NT2/D1 (cell line): ENCODE data around the gene RNF13.

Experiments
- DNase-seq: peaks from one replicate; pipeline ENCODE4 v3.0.0-alpha.2; 2011; ENCODE audit warnings: low read depth, low spot score
- H3K27me3 ChIP-seq: 2 replicates; pipeline ENCODE4 v1.6.0; 2011; ENCODE audit warnings: mild to moderate bottlenecking; ENCODE audit not compliant: insufficient read length, insufficient read depth
- H3K36me3 ChIP-seq: 2 replicates; pipeline ENCODE4 v1.6.1; 2011; ENCODE audit warnings: mild to moderate bottlenecking, low read length, mixed read lengths; ENCODE audit not compliant: insufficient read depth, insufficient read length
- H3K4me1 ChIP-seq: 2 replicates; pipeline ENCODE4 v1.5.1; 2011; ENCODE audit not compliant: insufficient read depth, insufficient read length
- H3K4me3 ChIP-seq: 2 replicates; pipeline ENCODE4 v1.5.1; 2011; ENCODE audit warnings: low read depth; ENCODE audit not compliant: insufficient read length
- H3K9ac ChIP-seq: 2 replicates; pipeline ENCODE4 v1.6.0; 2011; ENCODE audit warnings: low read depth; ENCODE audit not compliant: insufficient read length
- H3K9me3 ChIP-seq: 2 replicates; pipeline ENCODE4 v1.5.1; 2011; ENCODE audit warnings: mild to moderate bottlenecking, low read length; ENCODE audit not compliant: insufficient read depth
- SUZ12 ChIP-seq: IDR thresholded peaks from 2 replicates; pipeline ENCODE4 v1.6.1; 2011; ENCODE audit not compliant: insufficient read length, insufficient read depth; ENCODE audit errors: extremely low read depth
- YY1 ChIP-seq: IDR thresholded peaks from 2 replicates; pipeline ENCODE4 v1.6.1; 2011; ENCODE audit not compliant: insufficient read length, insufficient read depth
- ZNF274 ChIP-seq: IDR thresholded peaks from 2 replicates; pipeline ENCODE4 v1.6.1; 2011; ENCODE audit warnings: mild to moderate bottlenecking, low read depth, low read length

Gene RNF13

DNA sequence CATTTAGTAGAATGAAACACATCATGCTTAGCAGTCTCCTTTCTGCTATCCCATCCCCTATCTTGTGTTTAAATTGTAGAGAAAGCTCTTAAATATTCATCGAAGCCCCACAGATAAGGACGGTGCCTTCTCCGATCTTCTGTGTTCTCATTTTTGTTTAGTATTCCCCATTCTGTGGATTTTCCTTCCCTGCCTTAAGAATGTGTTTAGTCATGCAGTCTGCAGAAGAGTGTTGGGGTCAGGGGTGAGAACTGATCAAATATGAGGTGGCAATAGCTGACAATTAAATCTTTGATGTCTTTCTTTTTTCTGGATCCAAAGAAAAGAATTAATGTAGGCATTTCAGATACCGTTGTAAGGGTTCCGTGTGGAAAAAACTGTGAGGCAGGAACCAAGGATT lies 11.4 kb upstream of the RNF13 start:
- H3K4me1 ChIP-seq, result no peaks in the 10 kb centered on the region
- H3K9ac ChIP-seq, result no peak overlapping the region
- H3K36me3 ChIP-seq, result no peaks in the 10 kb centered on the region
- no peaks in the 10 kb centered on the region for H3K27me3 ChIP-seq
- no peaks in the 10 kb centered on the region for H3K9me3 ChIP-seq
- no peak for DNase-seq
- no peak for TF ChIP-seq ZNF274
- TF ChIP-seq SUZ12, result no peak
- no peak for TF ChIP-seq YY1
- no peak overlapping the region for H3K4me3 ChIP-seq

DNA sequence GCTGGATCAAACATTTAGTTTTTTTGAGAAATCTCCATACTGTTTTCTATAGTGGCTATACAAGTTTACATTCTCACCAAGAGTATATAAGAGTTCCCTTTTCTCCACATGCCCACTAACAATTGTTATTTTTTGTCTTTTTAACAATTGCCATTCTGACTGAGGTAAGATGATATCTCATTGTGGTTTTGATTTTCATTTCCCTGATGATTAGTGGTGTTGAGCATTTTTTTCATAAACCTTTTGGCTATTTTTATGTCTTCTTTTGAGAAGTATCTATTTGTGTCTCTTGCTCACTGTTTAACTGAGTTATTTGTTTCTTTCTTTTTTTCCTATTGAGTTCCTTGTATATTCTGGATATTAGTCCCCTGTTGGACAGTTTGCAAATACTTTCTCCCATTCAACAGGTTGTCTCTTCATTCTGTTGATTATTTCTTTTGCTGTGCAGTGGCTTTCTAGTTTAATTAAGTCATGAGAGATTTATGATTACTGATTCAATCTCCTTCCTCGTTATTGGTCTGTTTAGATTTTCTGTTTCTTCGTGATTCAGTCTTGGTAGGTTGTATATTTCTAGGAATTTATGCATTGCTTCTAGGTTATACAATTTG lies 6.7 kb upstream of the RNF13 start:
- TF ChIP-seq YY1, result no peak
- TF ChIP-seq SUZ12, result no peak
- TF ChIP-seq ZNF274, result no peak
- Histone ChIP-seq H3K4me3 (no peak overlapping the region), H3K36me3 (no peaks in the 10 kb centered on the region), H3K4me1 (no peaks in the 10 kb centered on the region), H3K9me3 (no peaks in the 10 kb centered on the region), H3K27me3 (no peaks in the 10 kb centered on the region), H3K9ac (no peak overlapping the region)
- no peak for DNase-seq

GRCh38 chr3:149808209-149808829 lies 4.7 kb upstream of the RNF13 start:
- DNase-seq, result peak; percentile 44
- H3K36me3 ChIP-seq, result no peaks in the 10 kb centered on the region
- TF ChIP-seq YY1, result no peak
- no peak for TF ChIP-seq SUZ12
- no peak for TF ChIP-seq ZNF274
- no peak overlapping the region for H3K4me3 ChIP-seq
- no peaks in the 10 kb centered on the region for H3K9me3 ChIP-seq
- H3K4me1 ChIP-seq, result no peaks in the 10 kb centered on the region
- no peaks in the 10 kb centered on the region for H3K27me3 ChIP-seq
- H3K9ac ChIP-seq, result no peak overlapping the region

GRCh38 chr3:149809699-149810098 lies 3.3 kb upstream of the RNF13 start:
- H3K27me3 ChIP-seq, result no peaks in the 10 kb centered on the region
- DNase-seq, result no peak
- no peaks in the 10 kb centered on the region for H3K36me3 ChIP-seq
- no peak overlapping the region for H3K9ac ChIP-seq
- H3K4me1 ChIP-seq, result no peaks in the 10 kb centered on the region
- H3K4me3 ChIP-seq, result no peak overlapping the region
- TF ChIP-seq SUZ12 (no peak), ZNF274 (no peak), YY1 (no peak)
- no peaks in the 10 kb centered on the region for H3K9me3 ChIP-seq

GRCh38 chr3:149810846-149811245 lies 2.2 kb upstream of the RNF13 start:
- Histone ChIP-seq H3K9me3 (no peaks in the 10 kb centered on the region), H3K9ac (no peak overlapping the region), H3K27me3 (no peaks in the 10 kb centered on the region), H3K4me3 (no peak overlapping the region), H3K36me3 (no peaks in the 10 kb centered on the region), H3K4me1 (no peaks in the 10 kb centered on the region)
- TF ChIP-seq SUZ12, result no peak
- DNase-seq, result no peak

GRCh38 chr3:149812165-149812605 lies 830 bp upstream of the RNF13 start:
- H3K9me3 ChIP-seq, result no peaks in the 10 kb centered on the region
- no peaks in the 10 kb centered on the region for H3K4me1 ChIP-seq
- no peak for TF ChIP-seq SUZ12
- no peak for TF ChIP-seq ZNF274
- TF ChIP-seq YY1, result no peak
- H3K27me3 ChIP-seq, result no peaks in the 10 kb centered on the region
- no peaks in the 10 kb centered on the region for H3K36me3 ChIP-seq
- no peak for DNase-seq
- peak overlapping the region; percentile 93 for H3K9ac ChIP-seq
- H3K4me3 ChIP-seq, result peak overlapping the region; percentile 69

GRCh38 chr3:149813367-149814281 lies 609 bp downstream of the RNF13 start:
- no peak for TF ChIP-seq YY1
- no peak for TF ChIP-seq SUZ12
- no peak for TF ChIP-seq ZNF274
- no peaks in the 10 kb centered on the region for H3K36me3 ChIP-seq
- H3K4me3 ChIP-seq, result peak overlapping the region; percentile 69
- DNase-seq, result peak; percentile 23
- no peaks in the 10 kb centered on the region for H3K4me1 ChIP-seq
- peak overlapping the region; percentile 93 for H3K9ac ChIP-seq
- H3K9me3 ChIP-seq, result no peaks in the 10 kb centered on the region
- no peaks in the 10 kb centered on the region for H3K27me3 ChIP-seq
